ENCODE results near the gene PLEKHM2.

- TF ChIP-seq, protein P1, sequence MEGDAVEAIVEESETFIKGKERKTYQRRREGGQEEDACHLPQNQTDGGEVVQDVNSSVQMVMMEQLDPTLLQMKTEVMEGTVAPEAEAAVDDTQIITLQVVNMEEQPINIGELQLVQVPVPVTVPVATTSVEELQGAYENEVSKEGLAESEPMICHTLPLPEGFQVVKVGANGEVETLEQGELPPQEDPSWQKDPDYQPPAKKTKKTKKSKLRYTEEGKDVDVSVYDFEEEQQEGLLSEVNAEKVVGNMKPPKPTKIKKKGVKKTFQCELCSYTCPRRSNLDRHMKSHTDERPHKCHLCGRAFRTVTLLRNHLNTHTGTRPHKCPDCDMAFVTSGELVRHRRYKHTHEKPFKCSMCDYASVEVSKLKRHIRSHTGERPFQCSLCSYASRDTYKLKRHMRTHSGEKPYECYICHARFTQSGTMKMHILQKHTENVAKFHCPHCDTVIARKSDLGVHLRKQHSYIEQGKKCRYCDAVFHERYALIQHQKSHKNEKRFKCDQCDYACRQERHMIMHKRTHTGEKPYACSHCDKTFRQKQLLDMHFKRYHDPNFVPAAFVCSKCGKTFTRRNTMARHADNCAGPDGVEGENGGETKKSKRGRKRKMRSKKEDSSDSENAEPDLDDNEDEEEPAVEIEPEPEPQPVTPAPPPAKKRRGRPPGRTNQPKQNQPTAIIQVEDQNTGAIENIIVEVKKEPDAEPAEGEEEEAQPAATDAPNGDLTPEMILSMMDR (optimal IDR thresholded peaks at IDR 0.05 in 1 of 3, IDR thresholded peaks at IDR 0.05 in 1 of 3, conservative IDR thresholded peaks at IDR 0.05 in 1 of 3; ENCODE audit: extremely low read depth in 1 of 3, insufficient read depth in 2 of 3, low read length in 3 of 3), result no peak
- no peak for TF ChIP-seq EZH2 (IDR thresholded peaks at IDR 0.05; ENCODE audit: low read length)
These were observed 30.5 kb downstream of the PLEKHM2 start for GRCh38 chr1:15714406-15715136.

Data from keratinocyte (primary cell).